Stimulated activated CD4-positive, alpha-beta T cell treated with anti-CD3 and anti-CD28 coated beads, Interleukin-2, amount 100 ng/mL, for 4 hours (primary cell): ENCODE data around the gene MAU2.

ENCODE experiments used
- DNase-seq: peaks from one replicate; pipeline ENCODE4 v3.0.0-alpha.2; 2020; ENCODE audit warnings: low read depth

The MAU2 gene, protein sequence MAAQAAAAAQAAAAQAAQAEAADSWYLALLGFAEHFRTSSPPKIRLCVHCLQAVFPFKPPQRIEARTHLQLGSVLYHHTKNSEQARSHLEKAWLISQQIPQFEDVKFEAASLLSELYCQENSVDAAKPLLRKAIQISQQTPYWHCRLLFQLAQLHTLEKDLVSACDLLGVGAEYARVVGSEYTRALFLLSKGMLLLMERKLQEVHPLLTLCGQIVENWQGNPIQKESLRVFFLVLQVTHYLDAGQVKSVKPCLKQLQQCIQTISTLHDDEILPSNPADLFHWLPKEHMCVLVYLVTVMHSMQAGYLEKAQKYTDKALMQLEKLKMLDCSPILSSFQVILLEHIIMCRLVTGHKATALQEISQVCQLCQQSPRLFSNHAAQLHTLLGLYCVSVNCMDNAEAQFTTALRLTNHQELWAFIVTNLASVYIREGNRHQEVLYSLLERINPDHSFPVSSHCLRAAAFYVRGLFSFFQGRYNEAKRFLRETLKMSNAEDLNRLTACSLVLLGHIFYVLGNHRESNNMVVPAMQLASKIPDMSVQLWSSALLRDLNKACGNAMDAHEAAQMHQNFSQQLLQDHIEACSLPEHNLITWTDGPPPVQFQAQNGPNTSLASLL

DNA sequence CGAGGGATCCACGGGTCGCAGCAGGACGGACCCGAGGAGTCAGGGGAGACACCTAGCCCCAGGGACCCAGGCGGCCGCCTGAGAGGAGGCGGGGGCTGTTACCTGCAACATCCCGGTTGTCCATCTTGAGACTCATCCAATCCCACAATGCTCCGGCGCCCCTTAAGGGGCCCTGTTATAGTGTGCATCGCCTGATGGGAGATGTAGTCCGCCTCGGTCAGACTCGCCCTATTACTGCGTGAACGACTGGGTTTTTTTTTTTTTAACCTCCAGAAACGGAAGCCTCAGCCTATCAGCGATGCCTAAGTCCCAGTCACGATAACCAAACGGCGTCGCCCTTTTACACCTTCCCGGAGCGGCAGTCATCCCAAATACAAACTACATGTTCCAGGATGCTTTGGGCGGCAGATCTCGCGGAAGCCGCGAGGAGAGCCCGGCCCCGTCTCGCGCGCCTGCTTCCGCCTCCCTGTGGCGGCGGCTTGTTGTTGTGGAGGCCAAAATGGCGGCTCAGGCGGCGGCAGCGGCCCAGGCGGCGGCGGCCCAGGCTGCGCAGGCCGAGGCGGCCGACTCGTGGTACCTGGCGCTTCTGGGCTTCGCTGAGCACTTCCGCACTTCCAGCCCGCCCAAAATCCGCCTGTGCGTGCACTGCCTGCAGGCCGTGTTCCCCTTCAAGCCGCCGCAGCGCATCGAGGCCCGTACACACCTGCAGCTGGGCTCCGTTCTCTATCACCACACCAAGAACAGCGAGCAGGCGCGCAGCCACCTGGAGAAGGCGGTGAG lies at the start of gene MAU2, which contains the start of gene SUGP1:
Gene MAU2 (plus strand): TSS at position 469 of the 780 bp plus-strand sequence. CDS start 31 bp downstream, at position 500.
Gene SUGP1 (minus strand): TSS at position 149 of the 780 bp plus-strand sequence. CDS start 13 bp downstream, at position 136.
- DNase-seq = peak; percentile 84

DNA sequence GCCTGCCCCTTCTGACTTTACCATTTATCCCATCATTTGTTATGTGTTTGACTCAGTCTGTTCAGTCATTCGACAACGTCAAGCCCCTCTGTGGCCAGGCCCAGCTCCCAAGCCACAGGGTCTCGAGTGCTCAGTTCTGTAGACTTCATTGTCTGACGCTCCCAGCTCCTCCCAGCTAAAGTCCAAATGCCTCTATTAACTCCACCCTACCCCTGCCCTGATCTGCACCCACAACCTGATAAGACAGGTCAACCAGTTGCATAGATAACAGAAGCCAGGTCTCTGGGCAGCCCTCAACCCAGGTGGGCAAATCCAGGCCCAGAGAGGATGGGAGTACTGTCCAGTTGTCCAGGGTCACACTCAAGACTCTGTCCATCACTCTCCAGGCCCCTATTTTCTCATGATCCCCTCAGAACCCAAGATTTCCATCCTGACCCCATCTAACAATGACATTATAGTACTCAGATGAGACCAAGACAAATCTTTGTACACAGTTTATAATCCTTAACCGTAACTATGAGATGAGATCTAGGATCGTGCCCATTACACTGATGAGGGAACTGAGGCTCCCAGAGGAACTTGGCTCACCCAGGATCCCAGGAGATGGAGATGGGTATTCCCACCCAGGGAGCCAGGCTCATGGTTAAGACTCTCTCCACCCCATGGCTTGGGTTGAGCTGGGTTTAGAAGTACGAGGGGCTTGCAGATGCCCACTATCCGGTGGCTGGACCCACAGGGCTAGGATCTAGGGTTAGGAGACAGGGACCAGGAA lies 48.6 kb upstream of the MAU2 start:
- no peak for DNase-seq

DNA sequence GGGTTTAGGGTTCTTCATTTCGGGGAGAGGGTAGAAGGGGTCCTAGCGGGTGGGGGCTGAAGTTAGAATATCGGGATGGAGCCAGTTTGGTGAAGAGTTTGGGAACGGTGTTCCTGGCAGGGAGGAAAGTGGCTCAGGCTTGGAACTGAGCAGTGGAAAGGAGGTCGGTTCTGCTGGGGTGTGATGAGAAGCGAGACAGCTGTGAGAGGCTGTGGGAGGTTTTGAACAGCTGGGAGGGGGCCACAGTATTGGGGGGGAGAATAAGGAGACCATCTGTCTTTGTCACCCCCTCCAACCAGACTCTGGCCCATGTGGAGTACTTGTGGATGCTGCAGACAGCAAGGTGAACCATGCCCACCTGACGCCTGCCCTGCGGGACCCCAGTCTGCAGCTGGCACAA lies 46.5 kb upstream of the MAU2 start:
- DNase-seq = no peak

DNA sequence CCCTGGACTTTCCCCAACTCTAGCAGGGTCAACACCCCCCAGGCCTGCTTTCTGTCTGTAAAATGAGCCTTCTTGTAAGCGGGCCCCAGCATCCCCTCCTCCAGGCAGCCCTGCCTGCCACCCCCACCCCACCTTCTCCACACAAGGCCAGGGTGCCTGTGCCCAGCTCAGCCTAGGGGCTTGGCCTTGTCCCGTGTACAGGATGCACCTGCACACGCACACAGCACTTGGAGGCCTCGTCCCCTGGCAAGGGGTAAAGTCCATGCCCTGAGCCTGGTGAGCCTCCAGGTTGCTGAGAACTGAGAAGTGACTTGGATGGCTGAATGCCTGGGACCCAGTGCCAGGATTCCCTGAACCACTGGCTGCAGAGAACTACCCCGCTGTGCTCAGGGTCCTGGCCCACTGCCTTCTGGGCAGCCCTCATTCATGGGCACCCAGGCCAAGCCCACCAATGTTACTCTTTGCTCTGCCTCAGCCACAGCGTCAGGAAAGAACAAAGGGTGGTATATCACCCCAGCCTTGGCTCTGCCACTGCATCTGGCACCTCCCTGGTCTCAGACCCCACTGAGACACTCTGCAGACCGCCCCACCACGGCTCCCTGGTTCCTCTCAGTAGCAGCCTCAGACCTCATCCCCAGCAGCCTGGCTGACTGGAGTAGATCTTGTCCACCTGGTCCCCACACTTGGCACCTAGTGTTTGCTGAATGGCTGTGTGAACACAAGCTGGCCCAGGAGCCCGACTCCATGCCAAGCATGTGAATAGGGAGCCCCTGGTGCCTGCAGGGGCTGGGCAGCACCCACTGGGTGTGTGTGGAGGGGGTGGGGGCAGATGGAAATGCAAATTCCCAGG lies 45.7 kb upstream of the MAU2 start:
- DNase-seq = no peak

DNA sequence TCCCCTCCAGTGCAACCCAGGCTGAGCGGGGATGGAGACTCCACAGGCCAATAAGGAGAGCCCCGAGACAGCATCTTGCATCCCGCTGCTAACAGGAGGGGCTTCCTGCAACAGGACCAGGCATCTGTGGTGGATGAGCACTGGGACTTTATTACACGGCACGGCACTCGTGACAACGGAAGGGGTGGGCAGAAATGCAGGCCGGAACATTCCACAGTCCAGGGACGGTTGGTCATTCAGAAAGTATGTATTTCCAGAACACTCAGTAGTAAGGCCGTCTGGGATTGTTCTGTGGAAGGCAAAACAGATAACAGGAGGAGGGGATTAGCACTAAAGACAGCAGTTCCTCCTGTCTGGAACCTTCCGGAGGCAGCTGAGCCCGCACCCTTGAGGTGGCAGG lies 44.2 kb upstream of the MAU2 start:
- no peak for DNase-seq

DNA sequence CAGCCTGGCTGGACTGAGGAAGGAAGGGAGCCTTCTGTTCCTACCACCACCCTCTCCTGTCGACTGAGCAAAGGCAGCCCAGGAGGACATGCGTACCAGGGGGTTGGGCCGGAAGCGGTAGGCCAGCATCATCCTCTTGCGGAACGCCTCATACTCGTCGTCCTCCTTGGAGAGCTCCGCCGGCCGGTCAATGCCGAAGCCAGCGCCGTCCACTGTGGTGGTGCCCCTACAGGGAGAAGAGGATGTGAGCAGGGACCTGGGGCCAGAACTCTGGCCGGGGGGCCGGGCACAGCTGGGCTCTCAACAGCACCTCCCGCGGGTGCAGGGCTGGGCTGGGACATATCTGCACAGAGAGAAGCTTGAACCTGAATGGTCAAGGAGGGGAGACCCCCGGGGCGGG lies 43.8 kb upstream of the MAU2 start:
- no peak for DNase-seq

DNA sequence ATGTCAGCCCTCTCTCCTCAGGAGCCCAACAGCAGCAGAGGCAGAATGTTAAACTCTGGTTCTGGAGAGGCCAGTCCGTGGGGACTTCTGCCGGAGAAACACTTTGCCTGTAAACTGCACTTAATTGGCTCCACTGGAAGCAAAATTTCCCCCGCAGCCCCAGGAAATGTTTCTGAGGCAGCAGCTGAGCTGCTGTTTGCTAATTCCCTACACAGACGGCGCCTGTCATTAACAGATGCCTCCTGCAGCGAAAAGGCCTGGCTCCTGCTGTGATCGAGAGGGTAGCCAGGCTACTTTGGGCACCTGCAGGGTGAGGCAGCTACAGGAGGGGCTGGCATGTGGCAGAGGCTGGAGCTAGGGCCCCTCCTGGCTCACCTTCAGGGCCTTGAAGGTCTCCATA lies 42.3 kb upstream of the MAU2 start:
- DNase-seq = no peak

DNA sequence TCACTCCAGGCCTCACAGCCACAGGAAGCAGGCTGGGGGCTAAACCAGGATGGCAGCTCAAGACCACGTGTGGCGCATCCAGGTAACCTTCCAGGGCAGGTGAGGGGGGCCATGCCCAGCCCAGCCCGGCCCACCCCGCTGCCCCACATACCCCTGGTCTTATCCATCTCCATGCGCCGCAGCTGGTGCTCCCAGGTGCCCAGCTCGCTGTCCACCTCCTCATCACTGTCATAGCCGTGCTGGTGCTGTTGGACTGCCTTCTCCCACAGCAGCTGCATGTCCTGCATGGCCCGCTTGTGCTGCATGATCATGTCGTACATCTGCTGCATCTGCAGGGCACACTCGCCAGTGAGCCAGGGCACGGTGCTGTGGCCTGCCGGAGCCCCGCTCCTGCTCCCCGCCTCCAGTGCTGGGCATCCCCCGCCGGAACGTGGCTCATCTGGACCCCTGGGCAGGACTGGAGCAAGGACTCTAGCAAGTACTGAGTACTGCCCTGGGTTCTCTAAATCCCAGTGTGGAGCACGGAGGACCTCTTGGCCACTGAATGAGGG lies 41.5 kb upstream of the MAU2 start:
- no peak for DNase-seq

DNA sequence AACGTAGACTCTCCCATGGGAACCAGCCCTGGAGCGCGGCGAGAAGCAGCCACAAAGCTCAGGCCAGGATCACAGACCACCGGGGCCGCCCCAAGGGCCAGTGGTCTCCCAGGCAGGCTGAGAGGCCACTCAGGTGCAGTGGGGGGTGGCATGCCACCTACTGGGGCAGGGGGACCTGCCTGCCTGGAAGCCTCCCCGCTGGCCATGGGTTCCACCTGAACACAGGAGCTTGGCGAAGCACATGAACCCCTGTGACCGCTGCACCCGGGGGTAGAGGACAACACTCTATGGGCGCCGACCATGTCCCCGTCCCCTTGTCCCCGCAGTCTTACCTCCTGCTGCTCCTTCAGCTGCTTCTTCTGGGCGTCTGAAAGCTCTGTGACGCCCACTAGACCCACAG lies 40.8 kb upstream of the MAU2 start:
- no peak for DNase-seq

DNA sequence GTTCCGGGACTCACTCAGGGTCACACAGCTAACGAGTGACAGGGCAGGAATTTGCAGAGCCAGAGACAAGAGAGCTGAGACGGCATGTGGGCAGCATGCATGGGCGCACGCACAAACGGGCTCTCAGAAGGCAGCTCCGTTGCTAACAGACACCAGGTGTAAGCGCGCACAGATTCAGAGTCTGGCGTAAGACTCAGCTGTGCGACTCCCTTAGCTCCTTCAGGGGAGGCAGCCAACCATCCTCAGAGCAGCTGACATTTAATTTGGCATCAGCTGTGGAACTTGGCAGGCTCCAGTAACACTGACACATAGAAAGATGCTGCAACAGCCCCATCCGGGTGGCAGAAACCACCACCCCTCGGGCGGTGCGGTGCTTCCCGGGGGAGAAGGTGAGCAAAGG lies 40.1 kb upstream of the MAU2 start:
- no peak for DNase-seq

DNA sequence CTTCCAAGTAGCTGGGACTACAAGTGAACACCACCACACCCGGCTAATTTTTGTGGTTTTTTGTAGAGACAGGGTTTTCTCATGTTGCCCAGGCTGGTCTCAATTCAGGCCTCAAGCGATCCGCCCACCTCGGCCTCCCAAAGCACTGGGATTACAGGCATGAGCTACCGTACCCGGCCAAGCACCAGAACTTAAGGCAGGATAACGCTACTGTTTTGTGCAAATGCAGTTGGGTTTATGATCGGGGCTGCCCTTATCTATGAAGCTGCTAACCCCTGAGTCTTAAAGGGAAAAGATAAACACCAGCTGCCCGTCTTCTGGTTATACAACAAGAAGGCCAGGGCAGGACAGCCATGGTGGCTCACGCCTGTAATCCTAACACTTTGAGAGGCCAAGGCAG lies 34.9 kb upstream of the MAU2 start:
- no peak for DNase-seq

DNA sequence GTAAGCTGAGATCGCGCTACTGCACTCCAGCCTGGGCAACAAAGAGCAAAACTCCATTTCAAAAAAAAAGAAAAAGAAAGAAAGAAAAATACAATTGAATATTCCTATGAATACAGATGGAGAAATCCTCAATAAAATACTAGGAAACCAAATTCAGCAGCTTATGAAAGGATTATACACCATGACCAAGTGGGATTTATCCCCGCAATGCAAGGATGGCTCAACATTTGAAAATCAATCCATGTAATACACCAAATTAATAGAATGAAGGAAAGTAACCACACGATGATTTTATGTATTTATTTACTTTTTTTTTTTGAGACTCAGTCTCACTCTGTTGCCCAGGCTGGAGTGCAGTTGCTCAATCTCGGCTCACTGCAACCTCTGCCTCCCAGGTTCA lies 28.0 kb upstream of the MAU2 start:
- no peak for DNase-seq

DNA sequence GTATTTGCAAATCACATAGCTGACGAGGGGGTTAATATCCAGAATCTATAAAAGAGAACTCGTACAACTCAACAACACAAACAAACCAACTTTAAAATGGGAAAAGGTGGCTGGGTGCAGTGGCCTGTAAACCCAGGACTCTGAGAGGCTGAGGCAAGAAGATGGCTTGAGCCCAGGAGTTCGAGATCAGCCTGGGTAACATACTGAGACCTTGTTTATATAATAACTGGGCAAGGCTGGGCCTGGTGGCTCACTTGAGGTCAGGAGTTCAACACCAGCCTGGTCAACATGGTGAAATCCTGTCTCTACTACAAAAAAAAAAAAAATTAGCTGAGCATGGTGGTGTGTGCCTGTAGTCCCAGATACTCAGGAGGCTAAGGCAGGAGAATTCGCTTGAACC lies 25.7 kb upstream of the MAU2 start:
- no peak for DNase-seq

DNA sequence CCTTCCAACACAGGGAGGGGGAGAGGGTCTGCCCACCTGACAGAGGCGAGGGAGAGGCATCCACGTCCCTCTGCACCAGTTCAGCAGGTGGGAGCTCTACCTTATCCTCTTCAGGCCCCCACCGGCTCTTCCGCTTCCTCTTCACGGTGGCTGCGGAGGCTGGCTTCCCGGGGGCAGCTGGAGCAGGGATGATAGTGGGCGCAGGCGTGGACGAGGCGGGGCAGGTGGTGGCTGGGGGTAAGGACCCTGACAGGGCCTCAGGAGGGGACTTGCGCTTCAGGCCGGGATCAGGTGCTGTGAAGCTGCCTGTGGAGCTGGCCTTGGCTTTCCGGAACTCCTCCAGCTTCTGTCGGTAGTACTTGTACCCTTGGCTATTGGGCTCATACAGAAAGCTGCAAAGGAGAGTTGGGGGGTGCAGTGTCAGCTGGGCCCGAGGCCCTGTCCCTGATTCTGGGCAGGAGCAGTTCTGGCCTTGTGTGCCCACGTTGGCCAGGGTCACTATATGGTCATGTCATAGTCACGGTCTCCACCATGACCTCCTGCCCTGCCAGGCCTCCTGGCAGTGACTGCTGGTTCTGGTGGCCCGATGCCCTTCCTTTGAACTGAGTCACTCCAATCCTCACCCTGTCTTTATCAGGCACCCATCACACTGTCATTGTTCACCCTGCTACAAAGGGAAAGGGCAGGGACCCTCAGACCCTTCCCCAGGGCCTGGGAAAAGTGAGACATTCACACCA lies 23.5 kb upstream of the MAU2 start:
- DNase-seq = no peak

DNA sequence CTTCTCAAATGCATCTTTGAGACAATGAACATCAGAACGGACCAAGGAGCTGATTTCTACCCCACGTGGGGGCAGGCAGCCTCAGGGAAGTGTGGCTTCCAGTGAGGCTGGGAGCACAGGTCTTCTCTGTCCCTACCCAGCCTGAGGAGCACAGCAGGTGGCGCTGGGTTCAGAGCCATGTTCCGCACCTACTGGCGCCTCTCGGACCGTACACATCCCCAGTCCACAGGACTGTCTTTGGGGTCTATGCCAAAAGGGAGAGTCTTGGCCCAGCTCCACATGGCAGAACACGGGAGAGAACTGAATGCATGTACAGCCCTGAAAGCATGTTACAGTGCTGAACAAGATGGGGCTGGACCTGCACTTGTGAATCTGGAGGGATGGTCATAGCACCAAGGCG lies 22.9 kb upstream of the MAU2 start:
- DNase-seq = no peak

DNA sequence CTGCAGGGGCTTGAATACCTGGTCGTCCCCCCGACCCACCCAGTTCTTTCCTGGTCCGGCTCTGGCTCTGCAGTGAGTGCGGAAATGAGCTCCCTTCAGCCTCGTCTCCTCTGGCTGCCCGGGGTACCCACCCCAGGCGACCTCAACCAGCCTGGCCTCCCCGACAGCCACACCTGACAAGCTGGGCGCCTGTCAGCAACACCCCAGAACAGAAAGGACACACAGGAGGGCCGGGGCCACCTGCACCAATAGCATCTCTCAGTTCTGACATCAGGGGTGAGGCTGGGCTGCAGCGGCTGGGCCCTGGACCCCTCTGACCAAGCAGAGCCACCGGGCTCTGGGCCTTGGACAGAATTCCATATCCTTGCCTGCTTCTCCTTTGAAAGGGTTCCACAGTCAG lies 20.0 kb upstream of the MAU2 start:
- no peak for DNase-seq

DNA sequence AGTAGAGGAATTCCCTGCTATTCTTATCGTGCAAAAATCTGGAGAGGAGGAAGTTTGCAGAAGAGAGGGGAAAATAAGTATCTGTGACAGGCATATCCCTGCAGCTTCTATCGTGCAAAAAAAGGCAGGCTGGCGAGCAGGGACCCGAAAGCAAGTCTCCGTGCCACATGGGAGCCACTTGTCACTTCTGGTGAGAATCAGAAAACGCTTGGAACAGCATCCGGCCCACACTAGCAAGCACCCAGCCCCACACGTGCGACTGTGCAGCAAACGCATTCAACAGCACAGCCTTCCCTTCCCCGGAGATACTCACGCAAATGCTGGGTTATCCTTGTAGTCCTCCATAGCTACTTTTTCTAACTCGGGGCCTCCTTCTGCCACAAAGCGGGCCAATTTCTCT lies 17.2 kb upstream of the MAU2 start:
- DNase-seq = no peak

DNA sequence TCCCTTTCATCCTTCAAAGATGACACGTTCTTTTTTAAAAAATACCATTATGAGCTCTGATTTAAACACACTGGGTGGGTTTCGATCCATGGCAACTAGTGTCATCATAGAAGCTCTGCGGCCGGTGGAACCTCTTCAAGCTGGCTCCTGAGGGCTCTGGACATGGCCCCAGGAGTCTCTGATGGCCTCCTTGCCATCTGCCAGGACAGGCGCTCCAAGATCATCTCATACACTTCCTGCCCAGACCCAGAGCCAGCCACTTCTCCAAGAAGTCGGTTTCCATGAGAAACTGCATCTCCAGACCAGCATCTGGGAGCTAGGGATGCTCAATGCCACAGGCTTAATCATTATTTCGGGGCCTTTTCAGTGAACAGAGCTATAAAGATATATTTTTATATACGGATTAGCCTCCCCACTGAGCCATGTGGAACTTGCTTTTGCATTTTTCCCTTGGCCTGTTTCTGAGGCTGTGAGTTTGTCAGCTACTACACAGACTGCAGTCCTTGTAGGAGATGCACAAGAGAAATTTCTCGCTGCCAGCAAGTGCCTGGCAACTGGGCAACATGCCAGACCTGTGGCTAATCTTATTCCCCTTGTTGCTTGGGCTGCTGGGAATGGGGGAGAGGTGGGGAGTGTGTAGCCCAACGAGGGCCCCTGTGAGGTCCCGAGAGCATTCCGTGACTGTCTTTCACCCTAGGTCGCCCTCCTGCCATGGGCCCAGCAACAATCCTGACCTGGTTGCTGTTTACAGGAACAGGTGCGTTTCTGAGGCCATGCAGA lies 16.3 kb upstream of the MAU2 start:
- DNase-seq = no peak

DNA sequence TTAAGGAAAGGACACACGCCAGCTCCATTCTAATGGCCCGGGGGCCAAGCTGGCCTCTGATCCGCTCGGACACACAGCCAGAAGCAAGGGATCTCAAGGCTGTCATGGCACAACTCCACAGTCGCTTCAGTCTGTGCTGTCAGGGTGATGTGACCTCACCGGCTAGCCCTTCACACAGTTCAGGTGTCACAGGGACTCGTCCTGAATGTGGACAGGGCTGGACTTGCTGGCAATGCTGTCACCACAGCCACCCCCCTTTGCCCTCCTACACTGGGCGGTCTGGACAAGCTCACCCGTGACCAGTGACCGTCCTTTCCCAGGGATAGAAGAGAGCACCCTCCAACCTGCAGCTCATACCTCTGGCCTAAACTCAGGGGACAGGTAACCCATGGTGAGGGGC lies 15.6 kb upstream of the MAU2 start:
- no peak for DNase-seq
